HCT116 (cell line): ENCODE data around the gene EPG5. TPM values are rescaled to one million over a fixed set of nuclear protein-coding genes. Genes with fewer than 3 reads are reported as not detected.

ENCODE experiments used
- ATAC-seq: fragments of 200-7000 bp; cut with Tn5 transposase; 2 replicates; pipeline ENCODE4 v1.9.1; 2020; ENCODE audit warnings: mild to moderate bottlenecking, moderate library complexity
- BruUV-seq: library from RNA; stranded (reverse); fragments of 400-500 nt; replicated peaks from 2 replicates; lab custom pipeline; 2021; lab: Mats Ljungman, UMichigan
- CTCF ChIA-PET: fragments of 300-600 bp; sonication (Branson Sonifier 250); formaldehyde crosslinking; loops from one replicate; lab custom pipeline; 2021; ENCODE audit warnings: antibody characterized with exemption; lab: Charles Lee
- POLR2A ChIA-PET: fragments of 300-600, 350-600 bp; sonication (Branson Sonifier 250); formaldehyde crosslinking; loops from one replicate; lab custom pipeline; 2021; ENCODE audit warnings: antibody characterized with exemption; lab: Charles Lee
- RAD21 ChIA-PET, 2 experiments: fragments of 300-600 bp; sonication (Branson Sonifier 250); formaldehyde crosslinking; loops; one replicate each; lab custom pipeline; 2023; ENCODE audit warnings: low total read pairs in 2 of 2; ENCODE audit not compliant: uncharacterized antibody in 2 of 2, unreplicated experiment in 2 of 2, low non-redundant PET in 1 of 2; lab: Charles Lee
- DNase-seq: peaks from one replicate; pipeline ENCODE4 v3.0.0-alpha.2; 2010; ENCODE audit warnings: low read depth, low spot score
- H2AFZ ChIP-seq: fragments of 200-600 bp; shearing (Covaris generic), sonication (generic); 2 replicates; pipeline ENCODE4 v1.6.1; 2017; ENCODE audit warnings: low read depth, mixed run types, mixed read lengths, antibody characterized with exemption, low read length; ENCODE audit not compliant: poor library complexity, severe bottlenecking
- H3K27ac ChIP-seq: 2 replicates; pipeline ENCODE4 v1.5.1; 2012; ENCODE audit warnings: low read depth, low read length
- H3K27me3 ChIP-seq: fragments of 200-600 bp; sonication (generic); 2 replicates; pipeline ENCODE4 v1.6.1; 2016; ENCODE audit warnings: mixed run types, low read length, mixed read lengths; ENCODE audit not compliant: insufficient read depth
- H3K36me3 ChIP-seq, 2 experiments: fragments of 200-500 bp in 1 of 2; fragments of 200-600 bp in 1 of 2; sonication (Bioruptor generic) in 1 of 2; sonication (generic) in 1 of 2; 2 replicates each; pipeline versions ENCODE4 v1.5.1 to v1.6.1; 2014 to 2016; ENCODE audit warnings: low read length in 2 of 2, inconsistent platforms in 1 of 2, mixed read lengths in 1 of 2, mixed run types in 1 of 2; ENCODE audit not compliant: insufficient read depth in 2 of 2, control insufficient read depth in 1 of 2
- H3K4me1 ChIP-seq, 2 experiments: fragments of 200-600 bp in 1 of 2; sonication (generic) in 1 of 2; 2 replicates each; pipeline versions ENCODE4 v1.5.1 to v1.6.1; 2012 to 2017; ENCODE audit warnings: low read length in 2 of 2, inconsistent platforms in 1 of 2, mild to moderate bottlenecking in 1 of 2, mixed read lengths in 1 of 2, mixed run types in 1 of 2, moderate library complexity in 1 of 2; ENCODE audit not compliant: insufficient read depth in 2 of 2, control insufficient read depth in 1 of 2
- H3K4me2 ChIP-seq: fragments of 200-600 bp; sonication (generic); 2 replicates; pipeline ENCODE4 v1.6.1; 2017; ENCODE audit warnings: mixed run types, low read length, mixed read lengths
- H3K4me3 ChIP-seq, 2 experiments: fragments of 200-600 bp in 1 of 2; sonication (generic) in 1 of 2; replicated peaks in 1 of 2; 2 replicates each; pipeline ENCODE4 v1.5.1; 2011 to 2016; ENCODE audit warnings: low read length in 2 of 2, control low read depth in 1 of 2, low read depth in 1 of 2, mild to moderate bottlenecking in 1 of 2, mixed read lengths in 1 of 2, mixed run types in 1 of 2
- H3K79me2 ChIP-seq: fragments of 200-600 bp; sonication (generic); 2 replicates; pipeline ENCODE4 v1.6.1; 2017; ENCODE audit warnings: mild to moderate bottlenecking, mixed run types, low read length, moderate library complexity, mixed read lengths; ENCODE audit not compliant: insufficient read depth
- H3K9ac ChIP-seq: fragments of 200-600 bp; sonication (generic); 2 replicates; pipeline ENCODE4 v1.6.1; 2016; ENCODE audit warnings: low read length, mixed read lengths
- H3K9me2 ChIP-seq: fragments of 200-600 bp; sonication (generic), shearing (Covaris generic); 2 replicates; pipeline ENCODE4 v1.6.1; 2017; ENCODE audit warnings: mixed run types, mild to moderate bottlenecking, moderate library complexity; ENCODE audit not compliant: insufficient read depth
- H3K9me3 ChIP-seq, 2 experiments: fragments of 200-500 bp in 1 of 2; fragments of 200-600 bp in 1 of 2; sonication (Bioruptor generic) in 1 of 2; sonication (generic) in 1 of 2; 2 replicates each; pipeline ENCODE4 v1.6.1; 2014 to 2017; ENCODE audit warnings: low read length in 2 of 2, mixed read lengths in 2 of 2, inconsistent platforms in 1 of 2, low read depth in 1 of 2, mild to moderate bottlenecking in 1 of 2, mixed run types in 1 of 2, moderate library complexity in 1 of 2; ENCODE audit not compliant: control insufficient read depth in 1 of 2, insufficient read depth in 1 of 2
- H4K20me1 ChIP-seq: fragments of 200-600 bp; sonication (generic), shearing (Covaris generic); 2 replicates; pipeline ENCODE4 v1.6.1; 2017; ENCODE audit warnings: mixed run types, mild to moderate bottlenecking, moderate library complexity; ENCODE audit not compliant: insufficient read depth
- FOSL1 ChIP-seq: IDR thresholded peaks from 2 replicates; pipeline ENCODE4 v1.6.1; 2012; ENCODE audit warnings: low read depth
- ZFX ChIP-seq: fragments of 450-650 bp; IDR thresholded peaks from 2 replicates; pipeline ENCODE4 v1.6.1; 2017
- intact Hi-C: fragments of 100-400 bp; cut with micrococcal nuclease; formaldehyde crosslinking; loops from 2 replicates; pipeline ENCODE4 v1.10.0; 2022
- total RNA-seq: library from RNA; stranded (reverse); gene quantifications from one replicate; pipeline ENCODE4 v1.2.1, GENCODE V29; 2021; ENCODE audit not compliant: unreplicated experiment
- TF ChIP-seq, protein P1 (sequence below): IDR thresholded peaks from 2 replicates; pipeline ENCODE4 v1.6.1; 2012; ENCODE audit warnings: low read depth

EPG5 gene
- total RNA-seq, 1 experiment from 2014 or later: 12.9 TPM

DNA sequence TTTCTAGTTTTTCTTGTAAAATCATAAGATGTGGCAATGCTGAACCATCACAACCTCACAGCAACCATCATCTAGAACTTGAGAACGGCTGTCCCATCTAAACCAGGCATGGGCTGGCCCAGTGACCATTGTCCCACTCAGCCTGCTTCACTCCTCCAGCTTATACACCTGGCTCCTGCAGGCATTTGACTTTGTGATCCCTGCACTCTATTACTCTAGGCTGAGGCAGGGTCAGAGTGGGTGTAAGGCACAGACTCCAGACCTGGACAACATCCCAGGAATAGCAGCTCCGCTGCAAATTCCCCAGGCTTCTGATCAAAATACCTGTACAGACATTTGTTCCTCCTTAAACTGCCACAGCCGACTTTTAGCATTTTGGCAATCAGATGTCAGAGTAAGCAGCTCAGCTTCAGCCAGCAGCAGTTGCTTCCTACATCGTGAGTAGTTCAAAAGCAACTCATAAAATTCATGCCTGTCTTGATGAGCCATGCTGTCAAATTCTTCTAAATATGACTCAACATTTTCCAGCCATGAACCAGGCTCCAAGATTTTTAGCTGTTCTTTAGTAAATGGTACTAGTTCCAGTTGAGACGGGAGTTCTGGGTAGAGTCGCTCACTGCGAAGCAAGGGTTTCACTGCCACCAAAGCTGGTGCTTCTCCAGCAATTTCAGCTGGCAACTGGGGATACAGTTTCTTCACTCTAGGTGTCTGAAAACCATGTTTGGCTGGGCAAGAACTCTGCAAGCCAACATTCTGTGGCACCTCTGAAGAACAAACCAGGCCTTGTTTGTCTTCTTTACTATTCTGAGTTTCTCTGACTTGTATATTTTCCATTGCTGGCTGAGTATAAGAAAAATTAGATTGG, 12.8 kb downstream of the EPG5 start:
- no peak overlapping the region for H3K4me3 ChIP-seq
- TF ChIP-seq ZFX: no peak
- TF ChIP-seq, protein P1, sequence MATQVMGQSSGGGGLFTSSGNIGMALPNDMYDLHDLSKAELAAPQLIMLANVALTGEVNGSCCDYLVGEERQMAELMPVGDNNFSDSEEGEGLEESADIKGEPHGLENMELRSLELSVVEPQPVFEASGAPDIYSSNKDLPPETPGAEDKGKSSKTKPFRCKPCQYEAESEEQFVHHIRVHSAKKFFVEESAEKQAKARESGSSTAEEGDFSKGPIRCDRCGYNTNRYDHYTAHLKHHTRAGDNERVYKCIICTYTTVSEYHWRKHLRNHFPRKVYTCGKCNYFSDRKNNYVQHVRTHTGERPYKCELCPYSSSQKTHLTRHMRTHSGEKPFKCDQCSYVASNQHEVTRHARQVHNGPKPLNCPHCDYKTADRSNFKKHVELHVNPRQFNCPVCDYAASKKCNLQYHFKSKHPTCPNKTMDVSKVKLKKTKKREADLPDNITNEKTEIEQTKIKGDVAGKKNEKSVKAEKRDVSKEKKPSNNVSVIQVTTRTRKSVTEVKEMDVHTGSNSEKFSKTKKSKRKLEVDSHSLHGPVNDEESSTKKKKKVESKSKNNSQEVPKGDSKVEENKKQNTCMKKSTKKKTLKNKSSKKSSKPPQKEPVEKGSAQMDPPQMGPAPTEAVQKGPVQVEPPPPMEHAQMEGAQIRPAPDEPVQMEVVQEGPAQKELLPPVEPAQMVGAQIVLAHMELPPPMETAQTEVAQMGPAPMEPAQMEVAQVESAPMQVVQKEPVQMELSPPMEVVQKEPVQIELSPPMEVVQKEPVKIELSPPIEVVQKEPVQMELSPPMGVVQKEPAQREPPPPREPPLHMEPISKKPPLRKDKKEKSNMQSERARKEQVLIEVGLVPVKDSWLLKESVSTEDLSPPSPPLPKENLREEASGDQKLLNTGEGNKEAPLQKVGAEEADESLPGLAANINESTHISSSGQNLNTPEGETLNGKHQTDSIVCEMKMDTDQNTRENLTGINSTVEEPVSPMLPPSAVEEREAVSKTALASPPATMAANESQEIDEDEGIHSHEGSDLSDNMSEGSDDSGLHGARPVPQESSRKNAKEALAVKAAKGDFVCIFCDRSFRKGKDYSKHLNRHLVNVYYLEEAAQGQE: no peak
- peak; percentile 42; the same call in 1 of the 2 replicates for TF ChIP-seq FOSL1
- TSS peak; percentile 31 for BruUV-seq
- H3K4me2 ChIP-seq: peak overlapping the region; percentile 44
- no peaks in the 10 kb centered on the region for H3K27me3 ChIP-seq
- no peaks in the 10 kb centered on the region for H3K79me2 ChIP-seq
- no peaks in the 10 kb centered on the region for H3K9me2 ChIP-seq
- CTCF ChIA-PET: no interaction called here
- POLR2A ChIA-PET: interaction anchor here (1.7 kb wide), 1 partner anchor 22 kb away, joined by 3 read pairs; no protein-coding TSS in a partner anchor
- peaks cover 12 to 19% of the 10 kb centered on the region in 2 experiments for H3K36me3 ChIP-seq
- peak; percentile 7 for DNase-seq
- H2AFZ ChIP-seq: no peak overlapping the region
- RAD21 ChIA-PET: no interaction called here
- H3K27ac ChIP-seq: peak overlapping the region; percentile 13; the same call in 1 of the 2 replicates
- H3K4me1 ChIP-seq: peaks cover 10 to 46% of the 10 kb centered on the region in 2 experiments
- ATAC-seq: peak; percentile 49; the same call in 1 of the 2 replicates
- intact Hi-C loops: no loop called here
- no peaks in the 10 kb centered on the region for H3K9me3 ChIP-seq
- H3K9ac ChIP-seq: peak overlapping the region; percentile 12
- no peaks in the 10 kb centered on the region for H4K20me1 ChIP-seq
